Measurements from ENCODE around the gene ABLIM3. TPM values are rescaled to one million over a fixed set of nuclear protein-coding genes. Genes with fewer than 3 reads are reported as not detected.

The ABLIM3 gene
- total and polyA plus RNA-seq, 2 experiments from 2014 or later = 0.19 to 2.2 TPM

- Mint-ChIP-seq H3K4me1 (peaks cover 4% of the 10 kb centered on the region; the same call in 2 of the 3 replicates), H3K27ac (no peak overlapping the region; the same call in 1 of the 2 replicates), H3K9me3 (no peaks in the 10 kb centered on the region), H3K4me3 (no peak overlapping the region), H3K36me3 (ENCODE audit: low read depth) (no peaks in the 10 kb centered on the region), H3K27me3 (ENCODE audit: insufficient read depth, low read depth, poor library complexity) (no peaks in the 10 kb centered on the region)
- Histone ChIP-seq H3K4me1 (ENCODE audit: insufficient read depth) (no peaks in the 10 kb centered on the region), H4K20me1 (replicated peaks; ENCODE audit: insufficient read depth) (no peaks in the 10 kb centered on the region), H3K36me3 (ENCODE audit: insufficient read depth) (no peaks in the 10 kb centered on the region), H3K27ac (ENCODE audit: low read depth) (no peak overlapping the region), H3K79me2 (replicated peaks; ENCODE audit: insufficient read depth) (no peaks in the 10 kb centered on the region), H3K27me3 (ENCODE audit: insufficient read depth) (no peaks in the 10 kb centered on the region), H2AFZ (no peak overlapping the region), H3K4me2 (no peak overlapping the region), H3K4me3 (no peak overlapping the region), H3K9me2 (ENCODE audit: insufficient read depth) (no peaks in the 10 kb centered on the region), H3F3A (replicated peaks; ENCODE audit: low read depth) (no peaks in the 10 kb centered on the region)
- no peak for ATAC-seq
- DNase-seq (ENCODE audit: low spot score) = no peak
- TF ChIP-seq EZH2phosphoT487 (IDR thresholded peaks at IDR 0.05; ENCODE audit: unreplicated experiment) (no peak), NANOG (IDR thresholded peaks at IDR 0.05; ENCODE audit: borderline replicate concordance) (no peak), POLR2AphosphoS5 (IDR thresholded peaks at IDR 0.05; ENCODE audit: low read depth) (no peak), JUNB (IDR thresholded peaks at IDR 0.05; ENCODE audit: unreplicated experiment) (no peak), ZNF331 (CRISPR knock-in tag; IDR thresholded peaks at IDR 0.05; ENCODE audit: low read depth) (no peak), ETS1 (IDR thresholded peaks at IDR 0.05) (no peak), CREB1 (CRISPR knock-in tag; IDR thresholded peaks at IDR 0.05; ENCODE audit: low read depth) (no peak), CTCF (conservative IDR thresholded peaks at IDR 0.05; ENCODE audit: low read depth in 2 of 2) (no peak), STAT1 (IDR thresholded peaks at IDR 0.05; ENCODE audit: unreplicated experiment) (no peak), ZNF114 (CRISPR knock-in tag; IDR thresholded peaks at IDR 0.05) (no peak), EZH2 (IDR thresholded peaks at IDR 0.05; ENCODE audit: low read depth, unreplicated experiment) (no peak), REST (IDR thresholded peaks at IDR 0.05; ENCODE audit: unreplicated experiment) (no peak), ZNF462 (CRISPR knock-in tag; IDR thresholded peaks at IDR 0.05) (no peak)
Observed at GRCh38 chr5:149175346-149176105, 34.2 kb downstream of the ABLIM3 start.

Measured in GM23338 (cell line).